SK-N-SH (cell line): ENCODE results near the gene LTBP1.

Experiments
- CTCF ChIP-seq: fragments of 200-600 bp; sonication (generic); IDR thresholded peaks from 2 replicates; pipeline ENCODE4 v1.6.1; 2017; ENCODE audit warnings: antibody characterized with exemption, mild to moderate bottlenecking, moderate library complexity
- EZH2phosphoT487 ChIP-seq: fragments of 200-600 bp; sonication (generic); IDR thresholded peaks from 2 replicates; pipeline ENCODE4 v1.6.1; 2017; ENCODE audit warnings: low read depth, mixed run types, mild to moderate bottlenecking, antibody characterized with exemption, moderate library complexity, borderline replicate concordance
- FOSL2 ChIP-seq: IDR thresholded peaks from 2 replicates; pipeline ENCODE4 v1.4.0; 2012; ENCODE audit warnings: low read depth, mild to moderate bottlenecking, moderate library complexity, borderline replicate concordance
- MXI1 ChIP-seq: IDR thresholded peaks from 2 replicates; pipeline ENCODE4 v1.6.1; 2012; ENCODE audit warnings: mild to moderate bottlenecking, low read depth, low read length, improper control_type of control experiment
- TAF1 ChIP-seq: IDR thresholded peaks from 2 replicates; pipeline ENCODE4 v1.6.1; 2012; ENCODE audit warnings: low read depth, mild to moderate bottlenecking, low read length, moderate library complexity, borderline replicate concordance

DNA sequence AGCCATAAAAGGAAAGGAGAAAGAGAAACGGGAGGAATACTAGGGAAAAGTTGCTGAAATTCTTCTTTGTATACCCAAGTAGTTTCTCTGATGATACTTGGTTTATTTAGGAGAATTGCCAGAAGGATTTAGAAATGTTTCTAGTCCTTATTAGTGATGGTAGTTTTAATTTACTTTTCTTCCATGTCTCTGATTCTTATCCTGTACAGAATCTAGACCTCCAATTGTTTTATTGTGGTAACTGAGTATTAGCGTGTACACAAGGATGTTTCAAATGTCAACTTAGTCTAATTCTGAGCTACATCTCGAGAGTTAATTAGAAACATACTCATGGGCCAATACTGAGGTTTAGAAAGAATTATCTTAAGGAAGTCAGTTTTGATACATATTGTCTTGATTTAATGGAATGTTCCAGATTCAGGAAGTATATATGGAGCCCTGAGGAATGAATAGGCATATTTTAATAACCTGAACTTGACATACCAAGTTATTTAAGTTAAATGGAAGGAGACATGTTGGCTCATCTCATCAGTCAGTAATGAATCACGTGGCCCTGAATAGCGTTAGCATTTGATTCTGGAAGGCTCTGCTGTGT is 219.6 kb downstream of the LTBP1 start:
- no peak for TF ChIP-seq CTCF
- peak; percentile 49; the same call in 1 of the 2 replicates for TF ChIP-seq EZH2phosphoT487
- no peak for TF ChIP-seq MXI1
- 0 out of 2 replicates have a peak, but pooled peaks have one; percentile 10 for TF ChIP-seq TAF1
- peak; percentile 44; the same call in 1 of the 2 replicates for TF ChIP-seq FOSL2
